OCI-LY1 (cell line): Measurements from ENCODE around the gene SLC17A9.

ENCODE experiments used
- H2AFZ ChIP-seq: fragments of 200-600 bp; sonication (generic), shearing (Covaris generic); 2 replicates; pipeline ENCODE4 v1.6.0; 2014; ENCODE audit warnings: antibody characterized with exemption, mild to moderate bottlenecking, low read length
- H3F3A ChIP-seq: fragments of 200-600 bp; sonication (generic), shearing (Covaris generic); 2 replicates; pipeline ENCODE4 v1.6.0; 2014; ENCODE audit warnings: mild to moderate bottlenecking, antibody characterized with exemption, low read length, moderate library complexity; ENCODE audit not compliant: insufficient read depth
- H3K27ac ChIP-seq: fragments of 200-600 bp; sonication (generic); 2 replicates; pipeline ENCODE4 v1.5.1; 2014; ENCODE audit warnings: low read length, mixed run types, mild to moderate bottlenecking, low read depth; ENCODE audit not compliant: poor library complexity, severe bottlenecking
- H3K27me3 ChIP-seq: fragments of 200-600 bp; sonication (generic); 2 replicates; pipeline ENCODE4 v1.6.0; 2014; ENCODE audit warnings: antibody characterized with exemption, mild to moderate bottlenecking, low read length, moderate library complexity; ENCODE audit not compliant: insufficient read depth
- H3K36me3 ChIP-seq: fragments of 200-600 bp; sonication (generic); 2 replicates; pipeline ENCODE4 v1.6.1; 2014; ENCODE audit warnings: mild to moderate bottlenecking, antibody characterized with exemption, low read length, moderate library complexity, mixed read lengths; ENCODE audit not compliant: insufficient read depth
- H3K4me1 ChIP-seq: fragments of 200-600 bp; sonication (generic); 2 replicates; pipeline ENCODE4 v1.5.1; 2014; ENCODE audit warnings: mild to moderate bottlenecking, low read length, moderate library complexity; ENCODE audit not compliant: insufficient read depth, severe bottlenecking
- H3K4me2 ChIP-seq: fragments of 200-600 bp; sonication (generic), shearing (Covaris generic); 2 replicates; pipeline ENCODE4 v1.6.1; 2014; ENCODE audit warnings: low read length
- H3K4me3 ChIP-seq: fragments of 200-600 bp; sonication (generic); 2 replicates; pipeline ENCODE4 v1.5.1; 2014; ENCODE audit warnings: low read length, low read depth, mild to moderate bottlenecking, mixed read lengths; ENCODE audit not compliant: poor library complexity, severe bottlenecking
- H3K79me2 ChIP-seq: fragments of 200-600 bp; shearing (Covaris generic); 2 replicates; pipeline ENCODE4 v1.6.1; 2016; ENCODE audit warnings: mixed run types, low read length, mixed read lengths; ENCODE audit not compliant: insufficient read depth
- H3K9ac ChIP-seq: fragments of 200-600 bp; sonication (generic), shearing (Covaris generic); 2 replicates; pipeline ENCODE4 v1.6.1; 2014; ENCODE audit warnings: mild to moderate bottlenecking, low read length, mixed read lengths
- H3K9me2 ChIP-seq: fragments of 200-600 bp; sonication (generic), shearing (Covaris generic); 2 replicates; pipeline ENCODE4 v1.6.1; 2014; ENCODE audit warnings: low read depth, mild to moderate bottlenecking, low read length, mixed read lengths
- H3K9me3 ChIP-seq: fragments of 200-600 bp; shearing (Covaris generic); 2 replicates; pipeline ENCODE4 v1.6.1; 2014; ENCODE audit warnings: low read length, mixed read lengths
- H4K20me1 ChIP-seq: fragments of 200-600 bp; sonication (generic), shearing (Covaris generic); 2 replicates; pipeline ENCODE4 v1.6.0; 2016; ENCODE audit warnings: mild to moderate bottlenecking, low read length; ENCODE audit not compliant: insufficient read depth
- EZH2 ChIP-seq: fragments of 200-600 bp; sonication (generic), shearing (Covaris generic); IDR thresholded peaks from 2 replicates; pipeline ENCODE4 v1.8.0; 2017; ENCODE audit warnings: borderline replicate concordance, mixed run types, mild to moderate bottlenecking, antibody characterized with exemption, low read length, moderate library complexity, mixed read lengths
- TF ChIP-seq, protein P1 (sequence below): fragments of 200-600 bp; sonication (generic), shearing (Covaris generic); IDR thresholded peaks from 2 replicates; pipeline ENCODE4 v1.5.1; 2017; ENCODE audit warnings: mild to moderate bottlenecking, antibody characterized with exemption, low read length, moderate library complexity, mixed read lengths

Gene SLC17A9

DNA sequence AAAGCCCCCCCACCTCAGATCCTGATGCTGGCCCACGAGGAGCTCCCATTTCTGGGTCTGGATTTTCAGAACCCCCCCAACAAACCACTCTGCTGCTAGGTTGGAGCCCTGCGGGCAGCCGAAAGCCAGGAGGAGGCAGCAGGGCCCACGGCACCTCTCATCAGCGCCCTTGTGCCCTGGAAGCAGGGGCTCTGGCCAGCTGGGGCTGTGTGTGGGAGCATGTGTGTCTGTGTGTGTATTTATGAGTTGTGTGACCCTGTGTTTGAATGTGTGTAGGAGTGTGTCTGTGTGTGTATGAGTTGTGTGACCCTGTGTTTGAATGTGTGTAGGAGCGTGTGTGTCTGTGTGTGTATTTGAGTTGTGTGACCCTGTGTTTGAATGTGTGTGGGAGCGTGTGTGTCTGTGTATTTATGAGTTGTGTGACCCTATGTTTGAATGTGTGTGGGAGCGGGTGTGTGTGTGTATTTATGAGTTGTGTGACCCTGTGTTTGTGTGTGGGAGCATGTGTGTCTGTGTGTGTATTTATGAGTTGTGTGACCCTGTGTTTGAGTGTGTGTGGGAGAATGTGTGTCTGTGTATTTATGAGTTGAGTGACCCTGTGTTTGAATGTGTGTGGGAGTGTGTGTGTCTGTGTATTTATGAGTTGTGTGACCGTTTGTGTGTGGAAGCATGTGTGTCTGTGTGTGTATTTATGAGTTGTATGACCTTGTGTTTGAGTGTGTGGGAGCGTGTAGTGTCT is 18.9 kb downstream of the SLC17A9 start:
- TF ChIP-seq, protein P1, sequence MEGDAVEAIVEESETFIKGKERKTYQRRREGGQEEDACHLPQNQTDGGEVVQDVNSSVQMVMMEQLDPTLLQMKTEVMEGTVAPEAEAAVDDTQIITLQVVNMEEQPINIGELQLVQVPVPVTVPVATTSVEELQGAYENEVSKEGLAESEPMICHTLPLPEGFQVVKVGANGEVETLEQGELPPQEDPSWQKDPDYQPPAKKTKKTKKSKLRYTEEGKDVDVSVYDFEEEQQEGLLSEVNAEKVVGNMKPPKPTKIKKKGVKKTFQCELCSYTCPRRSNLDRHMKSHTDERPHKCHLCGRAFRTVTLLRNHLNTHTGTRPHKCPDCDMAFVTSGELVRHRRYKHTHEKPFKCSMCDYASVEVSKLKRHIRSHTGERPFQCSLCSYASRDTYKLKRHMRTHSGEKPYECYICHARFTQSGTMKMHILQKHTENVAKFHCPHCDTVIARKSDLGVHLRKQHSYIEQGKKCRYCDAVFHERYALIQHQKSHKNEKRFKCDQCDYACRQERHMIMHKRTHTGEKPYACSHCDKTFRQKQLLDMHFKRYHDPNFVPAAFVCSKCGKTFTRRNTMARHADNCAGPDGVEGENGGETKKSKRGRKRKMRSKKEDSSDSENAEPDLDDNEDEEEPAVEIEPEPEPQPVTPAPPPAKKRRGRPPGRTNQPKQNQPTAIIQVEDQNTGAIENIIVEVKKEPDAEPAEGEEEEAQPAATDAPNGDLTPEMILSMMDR, result no peak
- TF ChIP-seq EZH2, result no peak
- H3K27ac ChIP-seq, result no peak overlapping the region
- H3K27me3 ChIP-seq, result 0 out of 2 replicates have a peak, but pooled peaks cover 13% of the 10 kb centered on the region

DNA sequence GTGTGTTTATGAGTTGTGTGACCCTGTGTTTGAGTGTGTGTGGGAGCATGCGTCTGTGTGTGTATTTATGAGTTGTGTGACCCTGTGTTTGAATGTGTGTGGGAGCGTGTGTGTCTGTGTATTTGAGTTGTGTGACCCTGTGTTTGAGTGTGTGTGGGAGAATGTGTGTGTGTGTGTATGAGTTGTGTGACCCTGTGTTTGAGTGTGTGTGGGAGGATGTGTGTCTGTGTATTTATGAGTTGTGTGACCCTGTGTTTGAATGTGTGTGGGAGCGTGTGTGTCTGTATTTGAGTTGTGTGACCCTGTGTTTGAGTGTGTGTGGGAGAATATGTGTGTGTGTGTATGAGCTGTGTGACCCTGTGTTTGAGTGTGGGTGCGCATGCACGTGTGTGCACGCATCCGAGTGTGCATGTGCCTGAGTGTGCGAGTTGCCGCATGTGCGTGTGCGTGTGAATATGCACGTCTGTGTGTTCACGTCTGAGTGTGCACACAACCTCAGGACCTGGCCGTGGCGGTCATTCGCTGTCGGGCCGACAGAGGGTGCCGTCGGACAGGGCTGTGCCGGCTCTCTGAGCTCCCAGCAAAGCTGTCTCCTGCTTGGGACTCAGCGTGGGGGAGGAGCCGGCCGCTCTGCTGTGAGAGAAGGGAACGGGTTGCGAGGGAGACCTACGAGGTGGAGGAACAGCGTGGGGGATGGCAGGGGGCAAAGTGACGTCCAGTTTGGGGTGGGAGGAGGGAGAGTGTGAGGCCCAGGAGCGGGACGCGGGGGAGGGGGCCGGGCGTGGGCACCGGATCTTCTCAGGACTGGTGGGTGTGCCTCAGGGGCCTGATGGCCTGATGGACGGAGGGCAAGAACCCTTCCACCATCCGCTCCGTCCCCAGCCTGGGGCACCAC is 19.7 kb downstream of the SLC17A9 start:
- no peak overlapping the region for H3K4me2 ChIP-seq
- no peak overlapping the region for H3K27ac ChIP-seq
- H3F3A ChIP-seq, result no peaks in the 10 kb centered on the region
- H3K4me3 ChIP-seq, result no peak overlapping the region
- H3K4me1 ChIP-seq, result peaks cover 1% of the 10 kb centered on the region
- no peak overlapping the region for H3K9ac ChIP-seq
- no peaks in the 10 kb centered on the region; the same call in 1 of the 2 replicates for H3K36me3 ChIP-seq
- no peaks in the 10 kb centered on the region for H3K79me2 ChIP-seq
- H3K9me3 ChIP-seq, result no peaks in the 10 kb centered on the region
- H3K9me2 ChIP-seq, result no peaks in the 10 kb centered on the region
- 0 out of 2 replicates have a peak, but pooled peaks cover 13% of the 10 kb centered on the region for H3K27me3 ChIP-seq
- no peak for TF ChIP-seq EZH2
- TF ChIP-seq, protein P1, result peak; percentile 76
- no peak overlapping the region for H2AFZ ChIP-seq
- no peaks in the 10 kb centered on the region for H4K20me1 ChIP-seq

More for the DNA sequence above, 18.9 kb downstream of the SLC17A9 start:
- no peak overlapping the region for H3K4me2 ChIP-seq
- H3K36me3 ChIP-seq, result peaks cover 7% of the 10 kb centered on the region
- H3K79me2 ChIP-seq, result no peaks in the 10 kb centered on the region
- H2AFZ ChIP-seq, result no peak overlapping the region
- H3K9me3 ChIP-seq, result no peaks in the 10 kb centered on the region
- H3K9ac ChIP-seq, result no peak overlapping the region
- no peaks in the 10 kb centered on the region for H3K4me1 ChIP-seq
- no peaks in the 10 kb centered on the region for H4K20me1 ChIP-seq
- no peaks in the 10 kb centered on the region for H3F3A ChIP-seq
- H3K9me2 ChIP-seq, result no peaks in the 10 kb centered on the region
- no peak overlapping the region for H3K4me3 ChIP-seq

DNA sequence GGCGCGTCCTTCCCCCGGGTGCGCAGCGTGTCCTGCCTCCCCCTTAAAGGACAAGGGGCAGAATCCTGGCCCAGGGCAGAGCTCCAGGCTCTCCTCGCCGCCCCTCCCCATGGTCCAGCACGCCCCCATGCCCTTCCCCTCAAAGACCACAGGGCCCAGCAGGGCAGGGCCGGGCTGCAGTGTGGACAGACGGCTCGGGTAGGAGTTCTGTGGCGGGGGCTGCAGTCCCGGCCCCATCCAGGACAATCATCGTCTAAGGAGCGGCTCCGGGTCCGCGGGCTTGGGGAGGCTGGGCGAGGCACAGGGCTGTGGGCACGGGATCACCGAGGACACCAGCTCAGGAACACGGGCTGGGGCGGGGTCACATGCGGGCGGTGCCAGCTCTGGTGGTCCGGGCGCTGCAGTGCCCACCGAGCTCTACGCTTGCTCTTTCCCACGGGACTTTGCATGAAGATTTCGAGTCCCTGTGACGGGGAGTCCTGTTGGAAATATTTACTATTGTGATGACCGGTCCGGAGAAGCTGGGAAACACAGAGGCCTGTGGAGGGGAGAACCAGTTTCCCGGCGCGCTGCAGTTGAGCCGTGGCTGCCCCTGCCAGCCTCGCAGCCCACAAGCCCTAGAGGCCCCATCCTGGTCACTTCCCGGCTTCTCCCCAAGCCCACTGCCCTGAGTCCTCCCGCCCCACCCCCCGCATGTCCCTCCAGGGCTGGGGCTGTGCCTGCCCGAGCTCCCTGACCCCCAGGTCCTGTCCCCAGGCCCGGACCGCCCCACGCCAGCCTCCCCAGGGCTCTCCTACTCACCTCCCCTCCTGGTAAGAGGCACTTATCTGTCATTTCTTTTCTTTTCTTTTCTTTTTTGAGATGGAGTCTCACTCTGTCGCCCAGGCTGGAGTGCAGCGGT is 20.6 kb downstream of the SLC17A9 start:
- no peak overlapping the region for H3K27ac ChIP-seq
- H3K9ac ChIP-seq, result no peak overlapping the region
- H3K79me2 ChIP-seq, result no peaks in the 10 kb centered on the region
- H3K27me3 ChIP-seq, result 0 out of 2 replicates have a peak, but pooled peaks cover 13% of the 10 kb centered on the region
- H3K9me2 ChIP-seq, result no peaks in the 10 kb centered on the region
- H3K9me3 ChIP-seq, result no peaks in the 10 kb centered on the region
- H4K20me1 ChIP-seq, result no peaks in the 10 kb centered on the region
- H3K4me2 ChIP-seq, result no peak overlapping the region
- peaks cover 10% of the 10 kb centered on the region for H3K4me1 ChIP-seq
- H3K4me3 ChIP-seq, result no peak overlapping the region
- no peak for TF ChIP-seq EZH2
- TF ChIP-seq, protein P1, result no peak
- no peak overlapping the region for H2AFZ ChIP-seq
- no peaks in the 10 kb centered on the region for H3F3A ChIP-seq
- no peaks in the 10 kb centered on the region for H3K36me3 ChIP-seq
